Measurements from ENCODE around the gene PTPRG.
A peak's percentile ranks its signal among the peaks of the same experiment; 100 is the strongest.

The PTPRG gene

DNA sequence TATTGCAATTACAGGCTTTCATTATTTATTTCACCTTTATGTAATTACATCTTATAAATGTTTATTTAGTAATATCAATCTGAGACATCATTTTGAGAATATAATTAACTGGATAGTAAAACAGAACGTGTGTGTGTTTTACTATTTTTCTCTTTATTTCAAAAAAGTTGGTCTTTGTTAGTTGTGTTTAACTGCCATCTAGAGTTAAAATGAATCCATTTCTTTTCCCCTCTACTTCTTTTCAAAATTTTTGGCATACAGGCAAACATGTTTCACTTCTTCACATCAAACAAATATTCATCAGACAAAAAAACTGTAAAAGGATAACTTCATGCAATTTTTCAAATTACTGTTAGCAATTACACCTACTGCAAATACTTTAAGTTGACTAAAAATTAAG is 750.8 kb downstream of the PTPRG start:
- no peak for DNase-seq (ENCODE audit: low read depth)
- no peak overlapping the region for H3K4me3 ChIP-seq (ENCODE audit: low read length)
- TF ChIP-seq CTCF (IDR thresholded peaks at IDR 0.05; ENCODE audit: insufficient read depth, low read depth, low read length, missing control alignments): no peak

- TF ChIP-seq CTCF (IDR thresholded peaks at IDR 0.05; ENCODE audit: insufficient read depth, low read depth, low read length, missing control alignments): no peak
- no peak for DNase-seq (ENCODE audit: low read depth)
- no peak overlapping the region for H3K4me3 ChIP-seq (ENCODE audit: low read length)
Observed at GRCh38 chr3:62316525-62316924, 755.2 kb downstream of the PTPRG start.

GRCh38 chr3:62318365-62318751 is 757.0 kb downstream of the PTPRG start:
- TF ChIP-seq CTCF (IDR thresholded peaks at IDR 0.05; ENCODE audit: insufficient read depth, low read depth, low read length, missing control alignments): no peak
- no peak for DNase-seq (ENCODE audit: low read depth)
- H3K4me3 ChIP-seq (ENCODE audit: low read length): peak overlapping the region; percentile 81

GRCh38 chr3:62318752-62319569 is 757.6 kb downstream of the PTPRG start:
- H3K4me3 ChIP-seq (ENCODE audit: low read length): peak overlapping the region; percentile 81
- no peak for TF ChIP-seq CTCF (IDR thresholded peaks at IDR 0.05; ENCODE audit: insufficient read depth, low read depth, low read length, missing control alignments)
- DNase-seq (ENCODE audit: low read depth): peak; percentile 91

DNA sequence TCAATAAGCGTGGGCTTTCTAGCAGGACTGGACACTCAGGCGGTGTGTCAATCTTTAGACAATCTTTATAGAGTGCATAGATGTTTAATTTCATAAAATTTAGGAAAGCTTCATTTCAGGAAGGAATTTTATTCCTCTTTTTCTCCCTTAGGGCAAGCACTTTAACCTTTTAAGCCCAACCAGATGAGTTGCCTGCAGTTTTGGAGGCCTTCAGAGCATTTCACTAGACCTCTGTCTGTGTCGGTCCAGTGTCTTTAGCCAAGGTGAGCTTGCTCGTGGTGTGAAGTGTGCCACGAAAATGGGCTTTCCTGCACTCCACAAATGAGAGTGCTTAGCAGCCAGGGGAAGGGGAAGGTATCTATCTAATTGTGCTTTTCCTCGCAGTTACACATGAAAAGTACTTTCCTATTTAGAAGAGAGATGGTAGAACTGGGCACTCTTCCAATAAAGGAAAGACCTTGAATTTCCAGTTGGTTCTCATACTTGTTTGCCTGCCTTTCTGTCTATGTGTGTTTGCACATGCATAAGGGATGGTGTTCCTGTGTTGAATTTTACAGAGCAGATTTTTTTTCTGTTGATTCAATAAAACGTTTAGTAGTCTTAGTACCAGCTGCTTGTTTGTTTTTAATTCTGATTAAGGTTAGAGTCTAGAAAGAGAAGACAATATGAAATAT is 758.3 kb downstream of the PTPRG start:
- peak overlapping the region; percentile 81 for H3K4me3 ChIP-seq (ENCODE audit: low read length)
- peak; percentile 76 for DNase-seq (ENCODE audit: low read depth)
- TF ChIP-seq CTCF (IDR thresholded peaks at IDR 0.05; ENCODE audit: insufficient read depth, low read depth, low read length, missing control alignments): no peak

DNA sequence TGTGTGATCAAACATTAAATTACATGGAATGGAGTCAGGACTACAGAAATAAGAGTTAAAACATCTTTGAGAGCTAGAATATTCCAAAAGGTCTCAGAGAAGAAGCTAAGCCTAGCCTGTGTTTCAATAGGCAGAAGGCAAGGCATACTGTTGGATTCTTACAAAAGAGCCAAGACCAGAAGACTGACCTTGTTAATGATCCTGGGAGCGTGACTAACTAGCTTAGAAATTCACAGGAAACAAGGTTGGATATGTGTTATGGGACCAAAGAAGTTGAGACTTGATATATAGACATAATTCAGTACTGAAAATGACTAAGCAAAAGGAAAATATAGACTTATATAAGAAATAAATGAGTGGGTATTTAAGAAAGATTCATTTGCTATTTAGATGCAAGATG is 761.9 kb downstream of the PTPRG start:
- H3K4me3 ChIP-seq (ENCODE audit: low read length): no peak overlapping the region
- no peak for TF ChIP-seq CTCF (IDR thresholded peaks at IDR 0.05; ENCODE audit: insufficient read depth, low read depth, low read length, missing control alignments)
- DNase-seq (ENCODE audit: low read depth): no peak
